Sigmoid colon (tissue), 7 donors: ENCODE measurements around the gene REN. TPM values are rescaled to one million over a fixed set of nuclear protein-coding genes. Genes with fewer than 3 reads are reported as not detected.

Source experiments
- DNase-seq: peaks from one replicate; pipeline ENCODE4 v3.0.0-alpha.2; 2019
- H3K27ac ChIP-seq, 4 donors: fragments of 200-600 bp; sonication (generic); one replicate each; pipeline ENCODE4 v1.5.1; 2016 to 2019; ENCODE audit warnings: mild to moderate bottlenecking in 1 of 4
- H3K27me3 ChIP-seq, 3 donors: fragments of 200-600 bp; sonication (generic); one replicate each; pipeline ENCODE4 v1.5.1; 2019; ENCODE audit warnings: mild to moderate bottlenecking in 1 of 3
- H3K36me3 ChIP-seq, 4 donors: fragments of 200-600 bp; sonication (generic); one replicate each; pipeline ENCODE4 v1.5.1; 2016 to 2019
- H3K4me1 ChIP-seq, 4 donors: fragments of 200-600 bp; sonication (generic); one replicate each; pipeline ENCODE4 v1.5.1; 2017 to 2019
- H3K4me3 ChIP-seq, 4 donors: fragments of 200-600 bp; sonication (generic); one replicate each; pipeline ENCODE4 v1.5.1; 2017 to 2019; ENCODE audit warnings: mild to moderate bottlenecking in 2 of 4, moderate library complexity in 1 of 4
- H3K9me3 ChIP-seq, 4 donors: fragments of 200-600 bp in 3 of 4; sonication (generic) in 3 of 4; one replicate each; pipeline versions ENCODE4 v1.5.1 to v1.6.1; 2013 to 2019
- CTCF ChIP-seq, 4 experiments: fragments of 450-650 bp in 3 of 4; fragments of 200-600 bp in 1 of 4; IDR thresholded peaks; one replicate each; pipeline ENCODE4 v1.5.1; 2016 to 2019; ENCODE audit warnings: antibody characterized with exemption in 4 of 4, mild to moderate bottlenecking in 3 of 4, moderate library complexity in 2 of 4
- EP300 ChIP-seq, 4 donors: sonication (generic); formaldehyde crosslinking; IDR thresholded peaks; one replicate each; pipeline ENCODE4 v1.6.1; 2017; ENCODE audit warnings: antibody characterized with exemption in 4 of 4
- POLR2A ChIP-seq, 2 donors: fragments of 450-650 bp; IDR thresholded peaks; one replicate each; pipeline ENCODE4 v1.6.1; 2016; ENCODE audit warnings: antibody characterized with exemption in 2 of 2, mild to moderate bottlenecking in 2 of 2, moderate library complexity in 2 of 2
- POLR2AphosphoS5 ChIP-seq, 4 donors: sonication (generic); formaldehyde crosslinking; IDR thresholded peaks; one replicate each; pipeline ENCODE4 v1.6.1; 2017; ENCODE audit warnings: antibody characterized with exemption in 4 of 4
- WGBS, 2 donors: extraction: QIAGEN DNeasy Blood & Tissue Kit; methylation state at CpG; one replicate each; pipeline ENCODE4 v1.1.7; 2013; 5-methylcytosine and 5-hydroxymethylcytosine counted together
- intact Hi-C: fragments of 100-400 bp; cut with DNase I; formaldehyde crosslinking; loops from one replicate; pipeline ENCODE4 v1.15.1; 2023
- polyA plus RNA-seq, 3 donors: library from polyadenylated mRNA; stranded (reverse); fragments of 200-250 nt; gene quantifications; one replicate each; pipeline ENCODE4 v1.2.3, GENCODE V29; 2013
- total RNA-seq, 4 donors: library from RNA; depleted of rRNA; stranded (reverse); fragments of >200 nt; gene quantifications; one replicate each; pipeline ENCODE4 v1.1.0, GENCODE V29; 2016
- donor health status: healthy with polysubstance abuse.
- donor health status: Bipolar disorder and iron deficiency.
- donor health status: healthy.

Gene REN
- total RNA-seq: not detected
- 1 to 10 TPM in 1 of 3 donors, under 1 TPM in 2; 0.32 to 1.8 (median 0.92) TPM for polyA plus RNA-seq

- WGBS, 2 donors: 44 to 50% methylated on average over 5 of the region's 5 CpGs
- intact Hi-C loops: no loop called here
- H3K4me1 ChIP-seq: no peaks in the 10 kb centered on the region
- TF ChIP-seq POLR2AphosphoS5 (IDR thresholded peaks at IDR 0.05): no peak
- TF ChIP-seq EP300 (IDR thresholded peaks at IDR 0.05): no peak
- no peak for TF ChIP-seq CTCF (IDR thresholded peaks at IDR 0.05)
- TF ChIP-seq POLR2A (IDR thresholded peaks at IDR 0.05): no peak
- H3K27me3 ChIP-seq: peaks cover 0 to 10% (median 0%) of the 10 kb centered on the region in 3 donors
- no peaks in the 10 kb centered on the region for H3K36me3 ChIP-seq
- H3K27ac ChIP-seq: no peak within 1 kb of the TSS
- H3K4me3 ChIP-seq: no peak within 1 kb of the TSS
- peaks cover 0 to 9% (median 3%) of the 10 kb centered on the region in 4 donors for H3K9me3 ChIP-seq
- DNase-seq: no peak
Observed at GRCh38 chr1:204166219-204166618, at the start of gene REN. Gene REN, minus strand, starts transcription at chr1:204166337. Its CDS starts 44 bp downstream, at chr1:204166293.

- Histone ChIP-seq H3K27ac (no peak within 1 kb of the TSS), H3K9me3 (no peaks in the 10 kb centered on the region), H3K36me3 (no peaks in the 10 kb centered on the region), H3K4me1 (peaks cover 0 to 8% (median 3%) of the 10 kb centered on the region in 4 donors), H3K27me3 (peaks cover 0 to 38% (median 7%) of the 10 kb centered on the region in 3 donors), H3K4me3 (peak within 1 kb of the TSS in 2 of 4 donors; percentile 12 to 21)
- no peak for TF ChIP-seq POLR2AphosphoS5 (IDR thresholded peaks at IDR 0.05)
- TF ChIP-seq CTCF (IDR thresholded peaks at IDR 0.05): peak; percentile 20 to 47 (median 32)
- peak; percentile 80 for DNase-seq
- intact Hi-C loops: no loop called here
- WGBS, 2 donors: 18% methylated on average over 41 of the region's 41 CpGs
Observed at GRCh38 chr1:204213668-204214662, 47.8 kb upstream of the REN start, which contains the start of gene GOLT1A. Gene GOLT1A, minus strand, starts transcription at chr1:204213988. Its CDS starts 82 bp downstream, at chr1:204213906.

GRCh38 chr1:204212715-204213114, 46.6 kb upstream of the REN start:
- 92 to 93% methylated on average over 3 of the region's 3 CpGs for WGBS, 2 donors
- no peaks in the 10 kb centered on the region for H3K36me3 ChIP-seq
- H3K4me1 ChIP-seq: peaks cover 0 to 8% (median 3%) of the 10 kb centered on the region in 4 donors
- no peak for TF ChIP-seq CTCF (IDR thresholded peaks at IDR 0.05)
- no peak for TF ChIP-seq POLR2AphosphoS5 (IDR thresholded peaks at IDR 0.05)
- TF ChIP-seq EP300 (IDR thresholded peaks at IDR 0.05): no peak
- TF ChIP-seq POLR2A (IDR thresholded peaks at IDR 0.05): no peak
- no peak for DNase-seq
- no peak overlapping the region for H3K4me3 ChIP-seq
- H3K27ac ChIP-seq: no peak overlapping the region
- H3K9me3 ChIP-seq: no peaks in the 10 kb centered on the region
- H3K27me3 ChIP-seq: peaks cover 0 to 40% (median 7%) of the 10 kb centered on the region in 3 donors
- intact Hi-C loops: no loop called here

- Histone ChIP-seq H3K9me3 (no peaks in the 10 kb centered on the region), H3K4me3 (no peak overlapping the region), H3K4me1 (peaks cover 0 to 13% (median 6%) of the 10 kb centered on the region in 4 donors), H3K27ac (no peak overlapping the region), H3K27me3 (peaks cover 0 to 48% (median 7%) of the 10 kb centered on the region in 3 donors), H3K36me3 (no peaks in the 10 kb centered on the region)
- TF ChIP-seq POLR2A (IDR thresholded peaks at IDR 0.05) (no peak), CTCF (IDR thresholded peaks at IDR 0.05) (no peak), POLR2AphosphoS5 (IDR thresholded peaks at IDR 0.05) (no peak), EP300 (IDR thresholded peaks at IDR 0.05) (no peak)
- intact Hi-C loops: no loop called here
- DNase-seq: no peak
- WGBS, 2 donors: 88% methylated on average over 7 of the region's 7 CpGs
Observed at GRCh38 chr1:204211046-204211445, 44.9 kb upstream of the REN start.
